ENCODE measurements around the gene TEX13D.

DNA sequence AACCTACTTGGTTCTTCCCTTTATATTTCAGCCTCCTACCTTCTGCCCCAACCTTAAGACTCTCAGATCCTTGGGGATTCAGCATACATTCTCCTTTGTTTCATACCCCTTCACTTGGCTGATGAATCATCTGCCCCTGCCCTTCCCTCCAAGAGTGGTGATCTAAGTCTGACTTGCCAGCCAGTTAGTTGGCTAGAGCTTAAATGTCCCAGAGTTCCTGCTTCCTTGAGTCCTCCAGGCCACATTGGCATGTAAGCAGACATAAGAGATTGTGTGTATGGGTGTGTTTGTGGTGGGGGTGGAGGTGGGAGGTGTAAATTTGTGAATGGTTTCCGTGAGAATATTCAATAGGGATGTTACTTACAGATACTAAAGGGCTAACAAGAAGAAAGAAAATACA is 3.7 kb upstream of the TEX13D start:
- TF ChIP-seq, protein P1, sequence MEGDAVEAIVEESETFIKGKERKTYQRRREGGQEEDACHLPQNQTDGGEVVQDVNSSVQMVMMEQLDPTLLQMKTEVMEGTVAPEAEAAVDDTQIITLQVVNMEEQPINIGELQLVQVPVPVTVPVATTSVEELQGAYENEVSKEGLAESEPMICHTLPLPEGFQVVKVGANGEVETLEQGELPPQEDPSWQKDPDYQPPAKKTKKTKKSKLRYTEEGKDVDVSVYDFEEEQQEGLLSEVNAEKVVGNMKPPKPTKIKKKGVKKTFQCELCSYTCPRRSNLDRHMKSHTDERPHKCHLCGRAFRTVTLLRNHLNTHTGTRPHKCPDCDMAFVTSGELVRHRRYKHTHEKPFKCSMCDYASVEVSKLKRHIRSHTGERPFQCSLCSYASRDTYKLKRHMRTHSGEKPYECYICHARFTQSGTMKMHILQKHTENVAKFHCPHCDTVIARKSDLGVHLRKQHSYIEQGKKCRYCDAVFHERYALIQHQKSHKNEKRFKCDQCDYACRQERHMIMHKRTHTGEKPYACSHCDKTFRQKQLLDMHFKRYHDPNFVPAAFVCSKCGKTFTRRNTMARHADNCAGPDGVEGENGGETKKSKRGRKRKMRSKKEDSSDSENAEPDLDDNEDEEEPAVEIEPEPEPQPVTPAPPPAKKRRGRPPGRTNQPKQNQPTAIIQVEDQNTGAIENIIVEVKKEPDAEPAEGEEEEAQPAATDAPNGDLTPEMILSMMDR (IDR thresholded peaks at IDR 0.05; ENCODE audit: poor library complexity), result no peak
- TF ChIP-seq EZH2 (IDR thresholded peaks at IDR 0.05; ENCODE audit: borderline replicate concordance) (no peak), EZH2phosphoT487 (IDR thresholded peaks at IDR 0.05; ENCODE audit: low read depth, severe bottlenecking, unreplicated experiment) (no peak)

All from hepatocyte (in vitro differentiated cells).